Cardiac septum (tissue), 1 donor: ENCODE results near the gene MCHR2. TPM values are rescaled to one million over a fixed set of nuclear protein-coding genes. Genes with fewer than 3 reads are reported as not detected.
"Not testable (repeated sequence)": the region's sequence is repeated elsewhere in the genome, so short reads cannot be mapped to it uniquely, and the experiment has no call there.

Experiments used
- DNase-seq: peaks from one replicate; pipeline ENCODE4 v3.0.0-alpha.2; 2020; ENCODE audit warnings: low spot score
- intact Hi-C: fragments of 100-400 bp; cut with DNase I; formaldehyde crosslinking; loops from one replicate; pipeline ENCODE4 v1.14.0; 2022
- long read RNA-seq: library from polyadenylated mRNA; unstranded; transcript quantifications from one replicate; pipeline ENCODE4 v2.0.0, GENCODE V29; 2021
- total RNA-seq: library from RNA; stranded (reverse); fragmentation: NEBNext Ultra II Directional; extraction: Animal tissue kit (Norgen Biotek cat#: 25700); gene quantifications from one replicate; pipeline ENCODE4 v1.2.1, GENCODE V29; 2021
- donor health status: DM: no; HTN: no; CAD: no.

Gene MCHR2
- total RNA-seq, result not detected
- long read RNA-seq, result 0 reads

- intact Hi-C loops, result no loop called here
- no peak for DNase-seq
Observed at GRCh38 chr6:99993533-99994251, at the start of gene MCHR2. MCHR2 (minus strand) TSS chr6:99994223; CDS start chr6:99956147, 38,076 bp downstream.

DNA sequence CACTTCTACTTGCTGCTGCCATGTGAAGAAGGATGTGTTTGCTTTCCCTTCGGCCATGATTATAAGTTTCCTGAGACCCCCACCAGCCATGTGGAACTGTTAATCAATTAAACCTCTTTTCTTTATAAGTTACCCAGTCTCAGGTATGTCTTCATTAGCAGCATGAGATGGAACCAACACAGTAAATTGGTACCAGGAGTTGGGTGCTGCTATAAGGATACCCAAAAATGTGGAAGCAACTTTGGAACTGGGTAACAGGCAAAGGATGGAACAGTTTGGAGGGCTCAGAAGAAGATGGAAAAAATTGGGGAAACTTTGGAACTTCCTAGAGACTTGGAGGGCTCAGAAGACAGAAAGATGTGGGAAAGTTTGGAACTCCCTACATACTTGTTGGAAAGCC is 44.5 kb upstream of the MCHR2 start:
- intact Hi-C loops, DNase-seq: not testable (repeated sequence)

DNA sequence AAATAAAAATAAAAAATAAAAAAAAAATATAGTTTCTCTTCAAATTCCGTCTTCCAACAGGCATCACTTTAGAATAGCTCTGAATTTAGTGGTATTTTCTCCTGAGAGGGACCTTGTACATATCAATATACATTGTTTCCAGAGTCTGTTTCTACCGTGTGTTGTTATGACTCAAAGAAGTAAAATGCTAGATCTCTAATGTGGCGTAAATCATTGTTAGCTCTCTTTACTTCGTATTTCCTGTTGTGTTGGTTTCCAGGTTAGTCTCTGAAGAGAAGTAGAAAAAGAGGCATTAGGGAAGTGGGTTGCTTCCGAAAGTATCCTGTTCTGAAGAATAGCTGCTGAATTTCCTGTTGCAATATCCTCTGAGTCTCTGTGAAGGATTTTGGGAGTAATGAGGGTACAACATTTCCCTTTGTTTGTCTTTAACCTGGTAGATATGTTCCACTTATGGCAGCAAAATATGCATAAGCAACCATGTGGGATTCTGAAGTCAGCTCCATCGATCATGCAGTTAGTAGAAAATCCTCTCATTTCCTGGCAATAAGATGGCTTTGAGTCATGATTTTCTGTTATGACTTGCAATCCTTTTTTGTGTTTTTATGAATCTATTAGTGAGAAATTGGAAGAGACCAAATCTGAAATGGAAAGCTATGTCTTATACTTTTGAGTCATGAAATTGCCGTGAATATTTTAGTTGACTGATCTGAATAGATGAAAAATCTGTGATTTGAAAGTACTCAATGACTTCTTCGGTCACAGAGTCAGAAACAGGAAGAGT is 42.0 kb upstream of the MCHR2 start:
- no peak for DNase-seq
- intact Hi-C loops, result no loop called here

- no peak for DNase-seq
- intact Hi-C loops, result no loop called here
Observed at GRCh38 chr6:100023798-100024197, 29.8 kb upstream of the MCHR2 start.

DNA sequence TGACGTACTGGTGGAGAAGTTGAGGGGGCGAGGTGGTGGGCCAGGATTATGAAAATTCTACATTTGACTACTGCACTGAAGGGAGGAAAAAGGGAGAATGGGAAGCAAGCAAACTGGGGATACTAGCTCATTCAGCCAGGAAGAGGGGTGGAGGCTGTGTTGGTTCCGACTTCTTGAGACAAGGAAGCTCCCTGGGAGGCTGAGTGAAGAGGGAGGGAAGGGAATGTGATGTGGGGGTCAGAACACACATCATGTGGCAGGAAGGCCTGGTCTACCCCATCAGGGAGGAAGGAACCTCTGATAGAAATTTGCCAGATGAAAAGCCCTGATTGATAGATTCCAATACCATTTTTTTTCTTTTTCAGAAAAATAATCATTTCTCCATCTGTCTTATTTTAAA is 28.8 kb upstream of the MCHR2 start:
- no peak for DNase-seq
- intact Hi-C loops, result no loop called here

DNA sequence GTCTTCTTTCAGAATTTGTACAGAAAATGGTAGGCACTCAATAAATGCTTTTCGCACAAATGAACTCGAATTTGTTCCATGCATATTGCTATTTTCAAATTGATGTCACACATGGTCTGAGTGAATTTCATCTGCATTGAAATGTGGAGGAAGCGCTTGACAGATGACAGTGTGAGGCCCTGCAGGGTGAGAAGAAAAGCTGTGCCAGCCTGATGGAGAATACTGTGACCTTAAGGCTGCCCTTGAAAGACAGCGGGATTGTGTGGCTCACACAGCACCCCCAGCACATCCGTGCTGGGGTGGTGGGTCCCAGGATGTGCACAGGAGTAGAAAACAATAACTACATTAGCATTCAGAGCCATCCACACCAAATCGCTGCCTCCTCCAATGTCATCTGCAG is 14.8 kb upstream of the MCHR2 start:
- intact Hi-C loops, result no loop called here
- no peak for DNase-seq

DNA sequence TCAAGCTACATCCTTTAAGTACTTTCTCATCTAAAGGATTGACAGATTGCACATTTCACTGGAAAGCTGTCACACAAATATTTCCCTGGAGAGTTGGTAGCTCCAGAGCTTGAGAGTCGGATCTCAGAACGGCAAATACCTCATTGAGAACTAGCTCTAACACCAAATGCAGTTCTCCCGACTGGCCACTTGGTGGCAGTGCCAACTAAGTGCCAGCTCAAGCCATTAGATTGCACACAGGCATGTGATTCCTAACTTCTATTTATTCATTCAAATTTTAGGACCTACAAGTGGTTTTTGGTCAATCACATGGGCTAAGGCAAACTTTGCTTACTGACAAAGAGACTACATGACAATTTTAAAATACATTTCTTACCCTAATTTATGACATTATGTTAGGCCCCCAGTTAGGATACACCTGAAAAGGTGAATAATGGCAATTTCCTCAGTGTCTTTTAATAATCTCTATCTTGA is 7.9 kb upstream of the MCHR2 start:
- no peak for DNase-seq
- intact Hi-C loops, result loop anchor here (2.0 kb wide), 1 partner anchor 477 kb away; no protein-coding TSS in a partner anchor

DNA sequence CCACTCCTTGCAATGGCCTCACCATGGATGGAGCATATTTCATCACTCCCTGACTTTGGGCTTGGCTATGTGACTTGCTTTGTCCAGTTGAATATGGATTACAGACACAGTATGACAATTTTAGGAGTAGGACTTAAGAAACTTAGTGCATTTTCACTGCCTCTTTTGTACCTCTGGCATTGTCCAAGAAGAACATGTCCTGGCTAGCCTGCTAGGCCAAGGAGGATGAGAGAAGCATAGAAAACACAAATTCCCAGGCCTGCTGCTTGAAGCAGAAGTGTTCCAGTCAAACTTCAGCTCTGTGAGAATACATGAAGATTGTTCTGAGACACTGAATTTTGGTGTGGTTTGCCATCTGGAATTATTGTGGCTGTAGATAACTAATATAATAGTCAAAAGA is 3.1 kb upstream of the MCHR2 start:
- no peak for DNase-seq
- intact Hi-C loops, result no loop called here

- intact Hi-C loops, result no loop called here
Observed at GRCh38 chr6:99995916-99996315, 1.9 kb upstream of the MCHR2 start.

GRCh38 chr6:99993146-99993532 is 884 bp downstream of the MCHR2 start:
- DNase-seq, result no peak
- intact Hi-C loops, result no loop called here

More at GRCh38 chr6:99995916-99996315, 1.9 kb upstream of the MCHR2 start:
- DNase-seq, result no peak

GRCh38 chr6:99991955-99992354 is 2.1 kb downstream of the MCHR2 start:
- intact Hi-C loops, result no loop called here
- DNase-seq, result no peak

GRCh38 chr6:99980741-99981140 is 13.3 kb downstream of the MCHR2 start:
- no peak for DNase-seq
- intact Hi-C loops, result no loop called here

- no peak for DNase-seq
- intact Hi-C loops, result no loop called here
Observed at GRCh38 chr6:99979953-99980352, 14.1 kb downstream of the MCHR2 start.

- intact Hi-C loops, result no loop called here
- no peak for DNase-seq
Observed at GRCh38 chr6:99967052-99967451, 27.0 kb downstream of the MCHR2 start.

GRCh38 chr6:99960027-99960426 is 34.0 kb downstream of the MCHR2 start:
- DNase-seq, result no peak
- intact Hi-C loops, result no loop called here

DNA sequence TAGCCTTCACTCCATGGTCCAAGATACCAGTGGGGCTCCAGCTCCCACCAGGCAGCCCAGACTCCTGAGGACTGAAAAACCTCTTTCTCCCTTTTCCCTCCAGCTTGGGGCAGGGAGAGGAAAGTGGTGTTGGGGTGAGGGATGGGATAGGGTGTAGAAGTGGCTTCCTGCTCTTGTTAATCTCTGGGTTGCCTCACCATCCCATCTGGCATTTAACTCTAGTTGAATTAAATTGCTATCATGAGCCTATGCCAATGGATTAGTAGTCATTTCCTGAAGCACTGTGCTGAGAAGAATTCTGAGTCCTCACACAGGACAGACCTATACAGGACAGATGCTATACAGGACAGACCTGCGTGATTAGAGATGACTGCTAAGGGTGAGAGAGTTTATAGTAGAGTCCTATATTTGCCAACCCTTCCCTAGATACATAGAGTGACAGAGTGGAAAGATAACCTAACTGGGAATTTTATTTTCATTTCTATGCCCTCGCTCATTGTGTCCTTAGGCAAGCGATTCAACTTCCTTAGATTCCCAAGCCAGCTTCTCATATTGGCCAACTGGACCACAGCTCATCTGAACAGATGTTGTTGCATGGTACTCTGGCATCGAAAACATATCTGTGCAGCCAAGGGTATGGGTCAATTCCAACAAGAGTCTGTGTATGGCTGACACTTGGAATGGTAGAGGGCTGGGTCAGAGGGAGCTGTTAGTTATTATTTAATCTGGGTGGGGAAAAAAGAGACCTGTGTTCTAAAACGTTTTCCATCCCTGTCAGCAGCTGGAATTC is 42.8 kb downstream of the MCHR2 start:
- no peak for DNase-seq
- intact Hi-C loops, result no loop called here

GRCh38 chr6:99946005-99946404 is 48.0 kb downstream of the MCHR2 start:
- DNase-seq, result no peak
- intact Hi-C loops, result no loop called here

DNA sequence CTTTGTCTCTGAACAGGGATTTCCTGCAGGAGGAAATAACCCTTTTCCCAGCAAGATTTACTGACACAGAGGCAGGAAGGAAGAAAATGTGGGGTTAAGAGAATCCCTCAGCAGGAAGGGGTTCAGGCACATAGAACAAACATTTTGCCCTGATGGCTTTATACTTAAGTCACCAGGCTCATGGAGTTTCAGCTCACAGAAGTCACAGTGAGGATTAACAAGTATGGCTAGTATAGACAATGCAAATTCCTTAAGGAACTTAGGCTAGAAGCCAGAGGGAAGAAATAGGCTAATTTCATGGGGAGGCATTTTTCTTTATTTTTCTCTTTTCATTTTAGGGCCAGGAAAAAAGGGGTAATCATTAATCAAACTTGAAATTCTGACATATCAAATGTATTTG is 50.2 kb downstream of the MCHR2 start:
- intact Hi-C loops, result no loop called here
- DNase-seq, result no peak

- intact Hi-C loops, result no loop called here
Observed at GRCh38 chr6:99940582-99940981, 53.4 kb downstream of the MCHR2 start.

DNA sequence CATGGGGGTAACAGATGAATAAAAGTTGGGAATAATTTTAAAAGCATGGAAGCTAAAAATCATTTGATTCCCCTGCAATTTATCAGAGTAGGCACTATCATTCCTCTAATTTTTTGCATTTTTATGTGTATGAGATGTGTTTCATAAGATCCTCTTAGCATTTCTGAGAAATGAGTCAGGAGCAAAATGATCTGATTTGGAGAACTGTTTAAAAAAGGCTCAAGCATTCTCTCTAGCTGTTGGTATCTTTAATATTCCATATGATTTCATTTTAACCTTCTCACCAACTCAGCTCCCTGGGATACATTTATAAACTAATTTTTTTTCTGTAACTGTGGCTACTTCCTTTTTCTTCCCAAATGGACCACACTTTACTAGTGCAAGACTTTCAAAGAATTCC is 60.9 kb downstream of the MCHR2 start:
- DNase-seq, result no peak
- intact Hi-C loops, result no loop called here

More at GRCh38 chr6:99940582-99940981, 53.4 kb downstream of the MCHR2 start:
- DNase-seq, result no peak
